BE2C (cell line): Measurements from ENCODE around the gene KCNQ5.

ENCODE experiments used
- DNase-seq: peaks from one replicate; pipeline ENCODE4 v3.0.0-alpha.2; 2020
- H3K27me3 ChIP-seq: fragments of 250-450 bp; sonication (Bioruptor Pico); 2 replicates; pipeline ENCODE4 v1.5.1; 2020; ENCODE audit warnings: mild to moderate bottlenecking
- H3K36me3 ChIP-seq: fragments of 250-450 bp; sonication (Bioruptor Pico); 2 replicates; pipeline ENCODE4 v1.5.1; 2020; ENCODE audit warnings: mild to moderate bottlenecking
- H3K4me1 ChIP-seq: fragments of 250-450 bp; sonication (Bioruptor Pico); 2 replicates; pipeline ENCODE4 v1.5.1; 2020
- H3K4me3 ChIP-seq: 2 replicates; pipeline ENCODE4 v1.5.1; 2011; ENCODE audit warnings: low read depth, low read length
- H3K9me3 ChIP-seq: fragments of 250-450 bp; sonication (Bioruptor Pico); 2 replicates; pipeline ENCODE4 v1.5.1; 2020
- TF ChIP-seq, protein P1 (sequence below): IDR thresholded peaks from 2 replicates; pipeline ENCODE4 v1.5.1; 2012; ENCODE audit warnings: mild to moderate bottlenecking, low read depth, low read length

The KCNQ5 gene

DNA sequence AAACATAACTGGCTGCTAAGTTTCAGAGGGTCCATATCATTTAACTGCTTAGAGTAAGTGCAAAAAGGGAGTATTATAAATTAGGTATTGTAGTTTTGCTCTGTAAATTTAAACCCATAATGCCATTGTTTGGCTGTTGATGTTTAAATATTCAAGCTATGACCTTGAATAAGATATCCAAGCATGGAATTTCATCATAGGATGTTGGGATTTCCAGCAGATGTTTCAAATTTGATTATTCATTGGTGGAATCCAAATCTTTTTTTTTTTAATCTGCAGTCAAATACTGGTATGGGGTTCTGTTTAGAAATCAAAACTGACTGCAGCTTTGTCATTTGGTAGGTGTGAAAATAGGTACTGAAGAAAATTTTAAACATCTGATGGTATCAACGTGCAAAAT is 442.4 kb downstream of the KCNQ5 start:
- H3K36me3 ChIP-seq: no peaks in the 10 kb centered on the region

DNA sequence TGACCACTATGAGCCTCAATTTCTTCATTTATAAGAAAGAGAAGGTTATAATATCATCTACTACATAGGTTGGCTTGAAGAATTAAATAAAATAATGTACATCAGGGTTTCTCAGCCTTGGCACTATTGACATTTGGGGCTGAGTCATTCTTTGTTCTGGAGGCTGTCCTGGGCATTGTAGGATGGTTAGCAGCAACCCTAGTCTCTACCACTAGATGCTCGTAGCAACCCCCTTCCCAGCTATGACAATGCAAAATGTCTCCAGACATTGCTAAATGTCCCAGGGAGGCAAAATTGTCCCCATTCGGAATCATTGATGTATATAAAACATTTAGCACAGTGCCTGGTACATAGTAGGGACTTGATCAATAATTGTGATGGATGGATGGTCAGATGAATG is 451.4 kb downstream of the KCNQ5 start:
- no peak overlapping the region for H3K4me3 ChIP-seq
- no peaks in the 10 kb centered on the region for H3K27me3 ChIP-seq
- no peaks in the 10 kb centered on the region for H3K9me3 ChIP-seq
- TF ChIP-seq, protein P1, sequence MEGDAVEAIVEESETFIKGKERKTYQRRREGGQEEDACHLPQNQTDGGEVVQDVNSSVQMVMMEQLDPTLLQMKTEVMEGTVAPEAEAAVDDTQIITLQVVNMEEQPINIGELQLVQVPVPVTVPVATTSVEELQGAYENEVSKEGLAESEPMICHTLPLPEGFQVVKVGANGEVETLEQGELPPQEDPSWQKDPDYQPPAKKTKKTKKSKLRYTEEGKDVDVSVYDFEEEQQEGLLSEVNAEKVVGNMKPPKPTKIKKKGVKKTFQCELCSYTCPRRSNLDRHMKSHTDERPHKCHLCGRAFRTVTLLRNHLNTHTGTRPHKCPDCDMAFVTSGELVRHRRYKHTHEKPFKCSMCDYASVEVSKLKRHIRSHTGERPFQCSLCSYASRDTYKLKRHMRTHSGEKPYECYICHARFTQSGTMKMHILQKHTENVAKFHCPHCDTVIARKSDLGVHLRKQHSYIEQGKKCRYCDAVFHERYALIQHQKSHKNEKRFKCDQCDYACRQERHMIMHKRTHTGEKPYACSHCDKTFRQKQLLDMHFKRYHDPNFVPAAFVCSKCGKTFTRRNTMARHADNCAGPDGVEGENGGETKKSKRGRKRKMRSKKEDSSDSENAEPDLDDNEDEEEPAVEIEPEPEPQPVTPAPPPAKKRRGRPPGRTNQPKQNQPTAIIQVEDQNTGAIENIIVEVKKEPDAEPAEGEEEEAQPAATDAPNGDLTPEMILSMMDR: no peak
- no peaks in the 10 kb centered on the region for H3K36me3 ChIP-seq
- no peak for DNase-seq
- H3K4me1 ChIP-seq: no peaks in the 10 kb centered on the region

More for the DNA sequence above, 442.4 kb downstream of the KCNQ5 start:
- DNase-seq: no peak
- TF ChIP-seq, protein P1: no peak
- H3K27me3 ChIP-seq: no peaks in the 10 kb centered on the region
- H3K4me1 ChIP-seq: no peaks in the 10 kb centered on the region
- H3K9me3 ChIP-seq: no peaks in the 10 kb centered on the region
- no peak overlapping the region for H3K4me3 ChIP-seq

DNA sequence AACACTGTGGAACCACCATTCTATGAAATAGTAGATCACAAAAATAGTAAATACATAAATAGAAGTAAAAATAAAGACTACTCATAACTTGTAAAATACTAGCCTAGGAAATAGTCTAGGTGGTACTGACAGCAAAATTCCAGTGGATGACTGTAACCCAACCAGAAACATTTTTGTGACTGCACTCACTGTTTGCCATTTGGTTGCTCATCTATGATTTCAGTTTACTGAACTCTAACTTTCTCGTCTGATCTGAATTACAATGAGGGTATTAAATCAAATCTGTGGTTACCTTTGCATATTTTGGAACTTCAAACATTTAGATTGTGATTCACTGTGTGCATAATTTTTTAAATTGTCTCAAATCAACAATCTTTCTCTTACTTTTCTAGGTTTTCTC is 452.3 kb downstream of the KCNQ5 start:
- TF ChIP-seq, protein P1: no peak
- Histone ChIP-seq H3K9me3 (no peaks in the 10 kb centered on the region), H3K4me3 (no peak overlapping the region), H3K4me1 (no peaks in the 10 kb centered on the region), H3K27me3 (no peaks in the 10 kb centered on the region), H3K36me3 (no peaks in the 10 kb centered on the region)
- DNase-seq: no peak

DNA sequence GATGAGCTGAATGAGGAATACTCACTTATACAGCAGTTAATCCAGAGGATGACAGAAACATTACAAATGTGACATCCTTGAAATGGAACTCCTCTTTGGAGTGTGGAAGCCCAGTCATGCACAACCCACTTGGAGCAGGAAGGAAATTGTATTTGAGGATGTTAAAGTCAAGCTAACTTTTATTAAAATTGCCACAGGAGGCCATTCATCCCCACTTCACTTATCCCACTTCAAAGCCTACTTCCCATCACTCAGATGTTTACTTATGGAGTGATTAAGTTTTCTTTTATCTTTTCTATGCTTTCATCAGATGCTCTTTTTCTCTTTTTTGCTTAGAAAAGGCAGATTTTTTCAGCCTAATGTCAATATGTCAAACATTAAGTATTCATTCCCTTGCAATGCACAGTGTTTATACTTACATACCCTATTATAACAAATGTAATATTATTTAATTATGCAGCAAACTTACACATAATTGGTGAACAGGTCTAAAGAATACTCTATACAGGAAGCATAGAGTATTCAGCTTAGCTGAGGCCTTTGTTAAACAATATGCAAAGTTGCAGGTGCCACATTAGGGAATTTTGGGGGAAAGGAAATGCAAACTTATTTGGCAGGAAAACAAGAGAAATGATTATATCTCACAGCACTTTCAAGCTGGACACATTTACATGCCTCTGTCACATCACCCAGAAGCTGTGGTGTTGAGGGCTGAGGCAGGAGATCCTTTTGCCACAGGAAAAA is 454.5 kb downstream of the KCNQ5 start:
- Histone ChIP-seq H3K27me3 (no peaks in the 10 kb centered on the region), H3K9me3 (no peaks in the 10 kb centered on the region), H3K4me3 (no peak overlapping the region), H3K36me3 (no peaks in the 10 kb centered on the region), H3K4me1 (no peaks in the 10 kb centered on the region)
- no peak for DNase-seq
- TF ChIP-seq, protein P1: no peak

DNA sequence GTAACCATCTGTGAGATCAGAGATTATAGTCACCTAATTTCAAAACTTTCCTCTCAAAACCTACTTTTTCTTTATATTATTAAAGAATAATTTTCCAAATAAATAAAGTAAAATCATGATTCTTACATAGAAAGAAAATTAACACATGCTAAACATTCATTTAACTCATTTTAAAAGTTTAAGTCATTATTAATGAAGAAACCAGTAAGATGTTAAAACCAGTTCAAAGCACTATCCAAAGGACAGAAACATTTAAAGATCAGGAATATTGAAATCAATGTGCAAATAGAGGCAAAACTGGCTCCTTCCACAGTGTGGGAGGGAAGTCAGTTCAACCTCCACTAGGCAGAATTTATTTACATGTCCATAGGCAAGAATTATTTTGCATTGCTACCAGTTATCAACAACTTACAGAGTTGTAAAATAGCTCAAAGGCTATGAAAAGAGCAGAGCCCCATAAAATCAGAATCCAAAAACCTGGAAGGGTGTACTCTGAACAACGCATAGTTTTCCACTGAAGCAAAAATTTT is 456.5 kb downstream of the KCNQ5 start:
- DNase-seq: no peak
- Histone ChIP-seq H3K36me3 (no peaks in the 10 kb centered on the region), H3K9me3 (no peaks in the 10 kb centered on the region), H3K27me3 (no peaks in the 10 kb centered on the region), H3K4me1 (no peaks in the 10 kb centered on the region), H3K4me3 (no peak overlapping the region)
- TF ChIP-seq, protein P1: no peak

DNA sequence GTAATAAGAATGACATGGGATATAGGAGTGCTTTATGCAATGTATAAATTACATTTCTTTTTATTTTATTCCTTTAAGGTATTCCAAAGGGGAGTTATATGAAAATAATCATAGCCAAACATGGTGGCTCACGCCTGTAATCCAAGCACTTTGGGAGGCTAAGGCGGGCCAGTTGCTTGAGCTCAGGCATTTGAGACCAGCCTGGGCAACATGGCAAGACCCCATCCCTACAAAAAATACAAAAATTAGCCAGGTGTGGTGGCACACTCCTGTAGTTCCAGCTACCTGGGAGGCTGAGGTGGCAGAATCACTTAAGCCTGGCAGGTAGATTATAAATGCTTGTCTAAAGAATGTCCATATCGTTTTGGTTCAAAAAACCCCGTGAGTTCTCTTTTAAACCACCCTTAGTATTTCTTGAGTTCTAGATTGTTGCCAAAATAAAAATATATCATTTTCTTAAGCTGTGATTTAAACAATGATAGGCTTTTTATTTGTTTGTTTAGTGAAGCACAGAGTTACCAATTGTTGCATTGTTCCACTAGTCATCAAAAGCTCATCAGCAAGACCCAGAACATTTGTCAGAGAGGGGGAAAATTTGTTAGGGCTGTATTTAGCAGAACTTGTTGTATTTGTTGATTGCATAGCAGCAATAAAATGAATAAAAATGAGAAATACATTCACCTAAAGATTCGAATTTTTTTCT is 457.2 kb downstream of the KCNQ5 start:
- Histone ChIP-seq H3K4me3 (no peak overlapping the region), H3K9me3 (no peaks in the 10 kb centered on the region), H3K27me3 (no peaks in the 10 kb centered on the region), H3K4me1 (no peaks in the 10 kb centered on the region), H3K36me3 (no peaks in the 10 kb centered on the region)
- no peak for DNase-seq
- TF ChIP-seq, protein P1: no peak
